ENCODE results near the gene ADAM22.
"Not testable (repeated sequence)": the region's sequence is repeated elsewhere in the genome, so short reads cannot be mapped to it uniquely, and the experiment has no call there.

ADAM22 gene

DNA sequence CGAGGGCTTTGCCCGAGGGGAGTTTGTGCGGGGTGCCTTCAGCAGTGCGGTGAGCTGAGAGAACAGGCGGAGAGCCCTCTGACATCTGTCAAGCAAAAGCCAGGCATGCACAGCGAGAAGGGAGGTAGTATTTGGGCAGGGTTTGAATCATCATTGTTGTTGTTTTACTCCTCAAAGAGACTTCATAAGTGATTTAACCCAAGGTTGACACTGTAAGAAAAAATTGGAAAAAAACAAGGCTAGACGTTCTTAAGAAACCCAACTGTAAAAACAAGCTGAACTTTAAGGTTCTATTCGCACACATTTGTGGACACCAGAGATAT, 1.3 kb downstream of the ADAM22 start:
- no peak overlapping the region for H3K4me3 ChIP-seq (replicated peaks; ENCODE audit: low read depth, low read length)

DNA sequence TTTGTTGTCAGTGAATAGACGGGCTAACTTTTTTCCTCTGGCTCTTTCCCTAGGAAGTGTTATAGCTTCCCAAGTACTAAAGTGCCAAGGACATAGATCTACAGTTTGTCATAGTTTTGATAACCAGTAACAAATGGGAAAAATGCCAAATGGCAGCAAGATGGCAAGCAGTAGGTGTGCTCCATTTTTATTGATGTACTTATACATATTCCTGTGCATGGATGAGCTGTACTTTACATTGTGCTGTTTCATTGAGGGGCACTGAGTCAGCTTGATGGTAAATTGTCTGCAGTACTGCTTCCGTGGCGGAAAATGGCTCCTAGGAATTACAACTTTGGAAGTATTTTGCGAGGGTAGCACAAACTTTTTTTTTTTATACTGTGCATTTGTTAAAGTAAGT, 7.1 kb downstream of the ADAM22 start:
- TF ChIP-seq, protein P1, sequence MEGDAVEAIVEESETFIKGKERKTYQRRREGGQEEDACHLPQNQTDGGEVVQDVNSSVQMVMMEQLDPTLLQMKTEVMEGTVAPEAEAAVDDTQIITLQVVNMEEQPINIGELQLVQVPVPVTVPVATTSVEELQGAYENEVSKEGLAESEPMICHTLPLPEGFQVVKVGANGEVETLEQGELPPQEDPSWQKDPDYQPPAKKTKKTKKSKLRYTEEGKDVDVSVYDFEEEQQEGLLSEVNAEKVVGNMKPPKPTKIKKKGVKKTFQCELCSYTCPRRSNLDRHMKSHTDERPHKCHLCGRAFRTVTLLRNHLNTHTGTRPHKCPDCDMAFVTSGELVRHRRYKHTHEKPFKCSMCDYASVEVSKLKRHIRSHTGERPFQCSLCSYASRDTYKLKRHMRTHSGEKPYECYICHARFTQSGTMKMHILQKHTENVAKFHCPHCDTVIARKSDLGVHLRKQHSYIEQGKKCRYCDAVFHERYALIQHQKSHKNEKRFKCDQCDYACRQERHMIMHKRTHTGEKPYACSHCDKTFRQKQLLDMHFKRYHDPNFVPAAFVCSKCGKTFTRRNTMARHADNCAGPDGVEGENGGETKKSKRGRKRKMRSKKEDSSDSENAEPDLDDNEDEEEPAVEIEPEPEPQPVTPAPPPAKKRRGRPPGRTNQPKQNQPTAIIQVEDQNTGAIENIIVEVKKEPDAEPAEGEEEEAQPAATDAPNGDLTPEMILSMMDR (IDR thresholded peaks at IDR 0.05; ENCODE audit: low read length, missing control alignments) = no peak
- no peak for DNase-seq (ENCODE audit: low read depth)
- H3K4me3 ChIP-seq (replicated peaks; ENCODE audit: low read depth, low read length) = no peak overlapping the region

More for the DNA sequence above, 1.3 kb downstream of the ADAM22 start:
- no peak for DNase-seq (ENCODE audit: low read depth)
- TF ChIP-seq, protein P1 (IDR thresholded peaks at IDR 0.05; ENCODE audit: low read length, missing control alignments) = no peak

DNA sequence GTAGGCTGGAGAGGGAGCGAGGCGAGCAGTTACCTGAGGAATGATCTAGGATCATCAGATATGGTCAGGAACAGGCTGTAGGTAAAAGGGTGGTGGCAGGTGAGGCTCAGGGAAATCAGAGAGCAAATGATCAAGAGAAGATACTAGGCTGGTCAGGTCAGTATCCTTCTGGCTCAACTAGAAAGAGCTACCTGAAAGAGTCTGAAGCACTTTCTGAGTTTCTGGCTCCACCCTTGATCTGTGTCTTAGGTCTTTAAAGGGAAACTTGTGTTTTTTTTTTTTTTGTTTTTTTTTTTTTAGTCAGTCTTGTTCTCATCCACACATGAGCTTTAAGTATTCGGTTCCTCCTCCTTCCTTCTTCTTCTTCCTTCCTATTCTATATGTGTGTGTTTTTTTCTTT, 10.5 kb downstream of the ADAM22 start:
- no peak overlapping the region for H3K4me3 ChIP-seq (replicated peaks; ENCODE audit: low read depth, low read length)
- DNase-seq (ENCODE audit: low read depth) = no peak
- TF ChIP-seq, protein P1 (IDR thresholded peaks at IDR 0.05; ENCODE audit: low read length, missing control alignments) = no peak

DNA sequence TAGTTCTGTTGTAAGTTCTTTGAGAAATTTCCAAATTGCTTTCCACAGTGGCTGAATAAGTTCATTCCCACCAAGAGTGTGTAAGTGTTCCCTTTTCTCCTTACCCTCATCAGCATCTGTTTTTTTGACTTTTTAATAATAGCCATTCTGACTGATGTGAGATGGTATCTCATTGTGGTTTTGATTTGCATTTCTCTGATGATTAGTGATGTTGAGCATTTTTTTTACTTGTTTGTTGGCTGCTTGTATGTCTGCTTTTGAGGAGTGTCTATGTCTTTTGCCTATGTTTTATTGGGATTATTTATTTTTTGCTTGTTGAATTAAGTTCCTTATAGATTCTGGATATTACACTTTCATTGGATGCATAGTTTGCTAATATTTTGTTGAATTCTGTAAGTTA, 11.9 kb downstream of the ADAM22 start:
- H3K4me3 ChIP-seq (replicated peaks; ENCODE audit: low read depth, low read length); DNase-seq (ENCODE audit: low read depth): not testable (repeated sequence)

DNA sequence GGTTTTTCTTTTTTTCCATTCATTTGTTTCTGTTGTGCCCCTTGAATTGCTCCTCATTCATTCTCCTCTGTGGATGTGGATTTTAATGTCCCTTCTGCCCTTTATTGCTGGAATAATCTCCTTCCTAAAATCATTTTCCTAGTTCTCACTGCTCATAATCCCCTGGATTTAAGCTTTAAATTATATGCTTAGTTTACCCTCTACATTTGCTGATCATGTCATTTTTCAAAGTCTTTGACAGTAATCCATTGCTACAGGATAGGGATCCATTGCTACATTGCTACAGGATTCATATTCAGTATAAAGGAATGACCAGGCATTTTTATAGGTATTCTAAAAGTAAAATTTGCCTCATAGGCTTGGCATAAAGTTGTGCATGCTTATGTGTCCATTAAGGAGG, 14.3 kb downstream of the ADAM22 start:
- no peak for DNase-seq (ENCODE audit: low read depth)
- no peak overlapping the region for H3K4me3 ChIP-seq (replicated peaks; ENCODE audit: low read depth, low read length)
- TF ChIP-seq, protein P1 (IDR thresholded peaks at IDR 0.05; ENCODE audit: low read length, missing control alignments) = no peak

DNA sequence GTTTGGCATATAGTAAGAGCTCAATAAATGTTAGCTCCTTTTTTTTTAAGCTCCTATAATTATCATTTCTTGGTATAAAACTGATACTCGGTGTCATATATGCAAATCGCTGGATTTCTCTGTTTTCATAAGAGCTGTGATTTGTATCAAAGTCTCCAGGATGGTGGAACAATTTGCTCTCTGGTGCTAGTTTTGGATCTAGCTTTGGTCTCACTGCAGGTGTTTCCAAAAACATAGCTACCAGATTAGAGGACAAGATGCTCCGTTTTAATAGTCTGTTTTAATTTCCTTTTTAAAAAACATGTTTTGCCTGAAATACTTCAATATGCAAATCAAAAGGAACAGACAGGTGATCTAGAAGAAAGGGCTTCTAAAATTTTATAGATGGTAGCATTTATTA, 25.3 kb downstream of the ADAM22 start:
- no peak for DNase-seq (ENCODE audit: low read depth)
- TF ChIP-seq, protein P1 (IDR thresholded peaks at IDR 0.05; ENCODE audit: low read length, missing control alignments) = no peak
- H3K4me3 ChIP-seq (replicated peaks; ENCODE audit: low read depth, low read length) = no peak overlapping the region

DNA sequence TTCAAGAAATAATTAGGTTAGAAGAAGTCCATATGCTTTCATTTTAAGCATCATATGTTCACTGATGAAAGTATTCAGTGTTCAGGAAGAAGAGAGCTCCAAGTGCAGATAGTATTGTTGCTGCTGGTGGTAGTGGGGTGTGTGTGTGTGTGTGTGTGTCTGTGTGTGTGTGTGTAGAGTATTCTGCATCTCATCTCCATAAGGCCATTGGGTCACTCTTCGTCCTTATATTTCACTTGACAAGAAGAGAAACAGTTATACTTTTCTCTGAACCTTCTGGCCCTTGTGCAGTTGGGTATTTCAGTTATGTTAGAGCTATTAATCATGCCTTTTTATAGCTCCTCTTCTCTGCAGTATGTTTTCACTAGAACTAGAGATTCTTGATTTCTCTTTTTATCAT, 26.2 kb downstream of the ADAM22 start:
- TF ChIP-seq, protein P1 (IDR thresholded peaks at IDR 0.05; ENCODE audit: low read length, missing control alignments) = no peak
- no peak for DNase-seq (ENCODE audit: low read depth)
- H3K4me3 ChIP-seq (replicated peaks; ENCODE audit: low read depth, low read length) = no peak overlapping the region

DNA sequence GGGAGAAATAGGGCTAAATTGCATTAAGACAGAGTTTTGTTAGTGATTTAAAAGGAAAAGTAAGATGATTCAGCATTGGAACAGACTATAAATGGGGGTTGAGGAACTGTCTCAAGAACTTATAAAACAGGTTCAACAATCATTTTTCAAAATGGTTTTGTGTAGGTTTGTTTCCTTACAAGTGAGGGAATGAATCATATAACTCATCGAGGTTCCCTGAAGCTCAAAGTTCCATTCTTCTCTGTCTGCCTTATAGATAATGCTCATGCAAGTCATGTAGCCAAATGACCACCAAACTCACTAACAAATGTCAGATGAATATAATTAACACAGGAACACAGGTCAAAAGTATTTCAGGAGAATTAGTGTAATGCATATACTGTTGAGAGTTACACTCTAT, 27.7 kb downstream of the ADAM22 start:
- TF ChIP-seq, protein P1 (IDR thresholded peaks at IDR 0.05; ENCODE audit: low read length, missing control alignments) = no peak
- no peak overlapping the region for H3K4me3 ChIP-seq (replicated peaks; ENCODE audit: low read depth, low read length)
- DNase-seq (ENCODE audit: low read depth) = no peak
